Measurements from ENCODE around the gene ZNF789. TPM values are rescaled to one million over a fixed set of nuclear protein-coding genes. Genes with fewer than 3 reads are reported as not detected.

ZNF789 gene
- total and polyA plus RNA-seq, 2 of the 13 experiments (the other 11 are each of a cell fraction or from before 2014, with no cell fraction given) = 19.8 to 25.1 TPM

DNA sequence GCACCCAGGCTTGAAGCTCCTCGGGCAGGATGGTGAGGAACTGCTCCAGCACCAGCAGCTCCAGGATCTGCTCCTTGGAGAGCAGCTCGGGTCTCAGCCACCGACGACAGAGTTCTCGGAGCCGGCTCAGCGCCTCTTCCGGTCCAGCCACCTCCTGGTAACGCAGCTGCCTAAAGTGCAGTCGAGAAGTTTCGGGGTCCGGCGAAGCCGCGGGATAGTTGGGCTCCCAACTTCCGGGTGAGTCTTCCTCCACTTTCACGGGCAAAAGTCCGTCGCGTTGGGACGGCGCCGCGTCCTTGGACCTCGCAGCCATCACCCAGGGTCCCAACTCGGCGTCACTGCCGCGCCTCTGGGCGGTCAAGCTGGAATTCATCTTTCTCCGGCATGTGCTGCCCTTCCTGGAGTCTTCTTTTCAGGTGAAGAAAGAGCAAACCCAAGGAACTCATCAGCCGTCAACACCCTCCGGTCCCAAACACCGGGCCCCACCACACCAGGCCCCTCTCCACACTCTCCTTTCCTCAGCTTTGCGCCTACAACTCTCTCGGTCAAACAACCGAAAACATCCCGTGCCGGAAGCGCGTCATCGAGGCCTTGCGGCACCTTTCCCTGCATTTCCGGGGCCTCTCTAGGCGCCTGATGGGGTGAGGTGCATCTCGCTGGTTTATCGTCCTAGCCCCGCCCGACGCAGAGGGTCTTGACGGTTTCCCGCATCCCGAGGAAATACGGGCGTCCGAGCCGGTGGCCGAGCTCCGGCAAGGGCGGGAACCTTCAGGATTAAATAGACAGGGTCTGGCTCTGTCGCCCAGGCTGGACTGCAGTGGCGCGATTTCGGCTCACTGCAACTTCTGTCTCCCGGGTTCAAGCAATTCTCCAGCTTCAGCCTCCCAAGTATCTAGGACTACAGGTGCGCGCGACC lies 27.3 kb downstream of the ZNF789 start, which contains the start of gene ZNF394 (continued):
- TF ChIP-seq, protein P1, sequence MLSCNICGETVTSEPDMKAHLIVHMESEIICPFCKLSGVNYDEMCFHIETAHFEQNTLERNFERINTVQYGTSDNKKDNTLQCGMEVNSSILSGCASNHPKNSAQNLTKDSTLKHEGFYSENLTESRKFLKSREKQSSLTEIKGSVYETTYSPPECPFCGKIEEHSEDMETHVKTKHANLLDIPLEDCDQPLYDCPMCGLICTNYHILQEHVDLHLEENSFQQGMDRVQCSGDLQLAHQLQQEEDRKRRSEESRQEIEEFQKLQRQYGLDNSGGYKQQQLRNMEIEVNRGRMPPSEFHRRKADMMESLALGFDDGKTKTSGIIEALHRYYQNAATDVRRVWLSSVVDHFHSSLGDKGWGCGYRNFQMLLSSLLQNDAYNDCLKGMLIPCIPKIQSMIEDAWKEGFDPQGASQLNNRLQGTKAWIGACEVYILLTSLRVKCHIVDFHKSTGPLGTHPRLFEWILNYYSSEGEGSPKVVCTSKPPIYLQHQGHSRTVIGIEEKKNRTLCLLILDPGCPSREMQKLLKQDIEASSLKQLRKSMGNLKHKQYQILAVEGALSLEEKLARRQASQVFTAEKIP (CRISPR knock-in tag; IDR thresholded peaks at IDR 0.05; ENCODE audit: borderline replicate concordance) = no peak
- TF ChIP-seq, protein P2, sequence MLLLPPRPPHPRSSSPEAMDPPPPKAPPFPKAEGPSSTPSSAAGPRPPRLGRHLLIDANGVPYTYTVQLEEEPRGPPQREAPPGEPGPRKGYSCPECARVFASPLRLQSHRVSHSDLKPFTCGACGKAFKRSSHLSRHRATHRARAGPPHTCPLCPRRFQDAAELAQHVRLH (CRISPR knock-in tag; IDR thresholded peaks at IDR 0.05; ENCODE audit: borderline replicate concordance, low read depth) = peak; percentile 58; the same call in 1 of the 2 replicates
- TF ChIP-seq CCAR2 (optimal IDR thresholded peaks at IDR 0.05; ENCODE audit: low read depth, low read length) (no peak), ZNF501 (CRISPR knock-in tag; IDR thresholded peaks at IDR 0.05) (peak; percentile 68; the same call in 1 of the 2 replicates), ZNF432 (CRISPR knock-in tag; IDR thresholded peaks at IDR 0.05; ENCODE audit: borderline replicate concordance) (no peak), MXI1 (IDR thresholded peaks at IDR 0.05; ENCODE audit: borderline replicate concordance, low read depth, low read length) (peak; percentile 70; the same call in 1 of the 3 replicates), POGZ (CRISPR knock-in tag; IDR thresholded peaks at IDR 0.05) (peak; percentile 53; the same call in 1 of the 2 replicates), ZNF143 (CRISPR knock-in tag; IDR thresholded peaks at IDR 0.05) (peak; percentile 82), ZNF232 (CRISPR knock-in tag; IDR thresholded peaks at IDR 0.05; ENCODE audit: borderline replicate concordance) (peak; percentile 56; the same call in 1 of the 2 replicates), ZNF282 (IDR thresholded peaks at IDR 0.05; ENCODE audit: partially characterized antibody) (no peak), FIP1L1 (IDR thresholded peaks at IDR 0.05; ENCODE audit: borderline replicate concordance, insufficient read depth, low read depth, low read length) (0 out of 2 replicates have a peak, but pooled peaks have one; percentile 34), ZNF709 (CRISPR knock-in tag; IDR thresholded peaks at IDR 0.05) (peak; percentile 58; the same call in 1 of the 2 replicates)
- TF ChIP-seq, protein P3, sequence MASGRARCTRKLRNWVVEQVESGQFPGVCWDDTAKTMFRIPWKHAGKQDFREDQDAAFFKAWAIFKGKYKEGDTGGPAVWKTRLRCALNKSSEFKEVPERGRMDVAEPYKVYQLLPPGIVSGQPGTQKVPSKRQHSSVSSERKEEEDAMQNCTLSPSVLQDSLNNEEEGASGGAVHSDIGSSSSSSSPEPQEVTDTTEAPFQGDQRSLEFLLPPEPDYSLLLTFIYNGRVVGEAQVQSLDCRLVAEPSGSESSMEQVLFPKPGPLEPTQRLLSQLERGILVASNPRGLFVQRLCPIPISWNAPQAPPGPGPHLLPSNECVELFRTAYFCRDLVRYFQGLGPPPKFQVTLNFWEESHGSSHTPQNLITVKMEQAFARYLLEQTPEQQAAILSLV (CRISPR knock-in tag; IDR thresholded peaks at IDR 0.05; ENCODE audit: borderline replicate concordance) = peak; percentile 65; the same call in 1 of the 2 replicates
- TF ChIP-seq, protein P4, sequence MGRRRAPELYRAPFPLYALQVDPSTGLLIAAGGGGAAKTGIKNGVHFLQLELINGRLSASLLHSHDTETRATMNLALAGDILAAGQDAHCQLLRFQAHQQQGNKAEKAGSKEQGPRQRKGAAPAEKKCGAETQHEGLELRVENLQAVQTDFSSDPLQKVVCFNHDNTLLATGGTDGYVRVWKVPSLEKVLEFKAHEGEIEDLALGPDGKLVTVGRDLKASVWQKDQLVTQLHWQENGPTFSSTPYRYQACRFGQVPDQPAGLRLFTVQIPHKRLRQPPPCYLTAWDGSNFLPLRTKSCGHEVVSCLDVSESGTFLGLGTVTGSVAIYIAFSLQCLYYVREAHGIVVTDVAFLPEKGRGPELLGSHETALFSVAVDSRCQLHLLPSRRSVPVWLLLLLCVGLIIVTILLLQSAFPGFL (CRISPR knock-in tag; IDR thresholded peaks at IDR 0.05) = no peak
- TF ChIP-seq, protein P5, sequence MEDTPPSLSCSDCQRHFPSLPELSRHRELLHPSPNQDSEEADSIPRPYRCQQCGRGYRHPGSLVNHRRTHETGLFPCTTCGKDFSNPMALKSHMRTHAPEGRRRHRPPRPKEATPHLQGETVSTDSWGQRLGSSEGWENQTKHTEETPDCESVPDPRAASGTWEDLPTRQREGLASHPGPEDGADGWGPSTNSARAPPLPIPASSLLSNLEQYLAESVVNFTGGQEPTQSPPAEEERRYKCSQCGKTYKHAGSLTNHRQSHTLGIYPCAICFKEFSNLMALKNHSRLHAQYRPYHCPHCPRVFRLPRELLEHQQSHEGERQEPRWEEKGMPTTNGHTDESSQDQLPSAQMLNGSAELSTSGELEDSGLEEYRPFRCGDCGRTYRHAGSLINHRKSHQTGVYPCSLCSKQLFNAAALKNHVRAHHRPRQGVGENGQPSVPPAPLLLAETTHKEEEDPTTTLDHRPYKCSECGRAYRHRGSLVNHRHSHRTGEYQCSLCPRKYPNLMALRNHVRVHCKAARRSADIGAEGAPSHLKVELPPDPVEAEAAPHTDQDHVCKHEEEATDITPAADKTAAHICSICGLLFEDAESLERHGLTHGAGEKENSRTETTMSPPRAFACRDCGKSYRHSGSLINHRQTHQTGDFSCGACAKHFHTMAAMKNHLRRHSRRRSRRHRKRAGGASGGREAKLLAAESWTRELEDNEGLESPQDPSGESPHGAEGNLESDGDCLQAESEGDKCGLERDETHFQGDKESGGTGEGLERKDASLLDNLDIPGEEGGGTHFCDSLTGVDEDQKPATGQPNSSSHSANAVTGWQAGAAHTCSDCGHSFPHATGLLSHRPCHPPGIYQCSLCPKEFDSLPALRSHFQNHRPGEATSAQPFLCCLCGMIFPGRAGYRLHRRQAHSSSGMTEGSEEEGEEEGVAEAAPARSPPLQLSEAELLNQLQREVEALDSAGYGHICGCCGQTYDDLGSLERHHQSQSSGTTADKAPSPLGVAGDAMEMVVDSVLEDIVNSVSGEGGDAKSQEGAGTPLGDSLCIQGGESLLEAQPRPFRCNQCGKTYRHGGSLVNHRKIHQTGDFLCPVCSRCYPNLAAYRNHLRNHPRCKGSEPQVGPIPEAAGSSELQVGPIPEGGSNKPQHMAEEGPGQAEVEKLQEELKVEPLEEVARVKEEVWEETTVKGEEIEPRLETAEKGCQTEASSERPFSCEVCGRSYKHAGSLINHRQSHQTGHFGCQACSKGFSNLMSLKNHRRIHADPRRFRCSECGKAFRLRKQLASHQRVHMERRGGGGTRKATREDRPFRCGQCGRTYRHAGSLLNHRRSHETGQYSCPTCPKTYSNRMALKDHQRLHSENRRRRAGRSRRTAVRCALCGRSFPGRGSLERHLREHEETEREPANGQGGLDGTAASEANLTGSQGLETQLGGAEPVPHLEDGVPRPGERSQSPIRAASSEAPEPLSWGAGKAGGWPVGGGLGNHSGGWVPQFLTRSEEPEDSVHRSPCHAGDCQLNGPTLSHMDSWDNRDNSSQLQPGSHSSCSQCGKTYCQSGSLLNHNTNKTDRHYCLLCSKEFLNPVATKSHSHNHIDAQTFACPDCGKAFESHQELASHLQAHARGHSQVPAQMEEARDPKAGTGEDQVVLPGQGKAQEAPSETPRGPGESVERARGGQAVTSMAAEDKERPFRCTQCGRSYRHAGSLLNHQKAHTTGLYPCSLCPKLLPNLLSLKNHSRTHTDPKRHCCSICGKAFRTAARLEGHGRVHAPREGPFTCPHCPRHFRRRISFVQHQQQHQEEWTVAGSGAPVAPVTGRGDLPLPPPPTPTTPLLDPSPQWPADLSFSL (CRISPR knock-in tag; IDR thresholded peaks at IDR 0.05) = 0 out of 2 replicates have a peak, but pooled peaks have one; percentile 53

Data from HepG2 (cell line).